ENCODE results near the gene CSHL1.
"Not testable (repeated sequence)": the region's sequence is repeated elsewhere in the genome, so short reads cannot be mapped to it uniquely, and the experiment has no call there.

- not testable (repeated sequence) for TF ChIP-seq POLR2AphosphoS5 (IDR thresholded peaks at IDR 0.05; ENCODE audit: low read depth); EZH2 (IDR thresholded peaks at IDR 0.05; ENCODE audit: low read depth, unreplicated experiment); EZH2phosphoT487 (IDR thresholded peaks at IDR 0.05; ENCODE audit: unreplicated experiment)
- TF ChIP-seq CTCF (conservative IDR thresholded peaks at IDR 0.05; ENCODE audit: low read depth in 2 of 2): peak; percentile 0 to 51; a peak in 2 of 4 replicates
Observed at GRCh38 chr17:63874061-63874626, 36.9 kb downstream of the CSHL1 start.
